WERI-Rb-1 (cell line): ENCODE results near the gene HTD2.

Experiments
- DNase-seq: peaks from one replicate; pipeline ENCODE4 v3.0.0-alpha.2; 2020
- H3K27ac ChIP-seq: fragments of 250-450 bp; sonication (Bioruptor Pico); 2 replicates; pipeline ENCODE4 v1.5.1; 2020; ENCODE audit warnings: mild to moderate bottlenecking, moderate library complexity
- H3K27me3 ChIP-seq: fragments of 250-450 bp; sonication (Bioruptor Pico); 2 replicates; pipeline ENCODE4 v1.5.1; 2021; ENCODE audit warnings: mild to moderate bottlenecking, low read depth, moderate library complexity; ENCODE audit not compliant: insufficient read depth, severe bottlenecking
- H3K36me3 ChIP-seq: fragments of 250-450 bp; sonication (Bioruptor Pico); 2 replicates; pipeline ENCODE4 v1.5.1; 2020; ENCODE audit warnings: mild to moderate bottlenecking, moderate library complexity
- H3K4me3 ChIP-seq: 2 replicates; pipeline ENCODE4 v1.5.1; 2011; ENCODE audit warnings: low read depth, mild to moderate bottlenecking, control low read depth, low read length
- H3K9me3 ChIP-seq: fragments of 250-450 bp; sonication (Bioruptor Pico); 2 replicates; pipeline ENCODE4 v1.5.1; 2021; ENCODE audit warnings: mild to moderate bottlenecking, moderate library complexity; ENCODE audit not compliant: severe bottlenecking
- TF ChIP-seq, protein P1 (sequence below): IDR thresholded peaks from 2 replicates; pipeline ENCODE4 v1.5.1; 2011; ENCODE audit warnings: low read depth, mild to moderate bottlenecking, control low read depth, inconsistent platforms, low read length

HTD2 gene

DNA sequence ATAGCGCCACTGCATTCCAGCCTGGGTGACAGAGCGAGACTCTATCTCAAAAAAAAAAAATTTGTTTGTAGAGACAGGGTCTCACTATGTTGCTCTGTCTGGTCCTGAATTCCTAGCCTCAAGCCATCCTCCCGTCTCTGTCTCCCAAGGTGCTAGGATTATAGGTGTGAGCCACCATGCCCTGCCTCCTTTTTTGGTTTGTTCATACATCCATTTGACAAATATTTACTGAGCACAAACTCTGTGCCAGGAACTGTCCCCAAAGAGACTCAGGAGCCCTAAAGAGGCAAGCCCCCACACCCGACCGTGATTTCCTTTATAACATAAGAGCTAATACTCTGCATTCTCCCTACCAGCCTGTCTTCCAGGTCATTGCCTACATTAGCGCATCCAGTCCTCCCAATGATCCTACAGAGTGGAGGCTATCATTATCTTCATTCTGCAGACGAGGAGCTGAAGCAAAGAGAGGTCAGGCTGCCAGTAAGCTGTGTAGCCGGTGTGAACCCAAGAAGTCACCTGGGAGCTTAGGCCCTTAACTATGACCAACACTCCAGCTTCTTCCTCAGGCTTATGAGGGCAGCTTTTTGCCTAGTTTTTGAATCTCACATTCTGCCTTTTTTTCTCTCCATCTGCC is 20.1 kb downstream of the HTD2 start:
- no peak for DNase-seq
- Histone ChIP-seq H3K36me3 (no peaks in the 10 kb centered on the region), H3K9me3 (no peaks in the 10 kb centered on the region), H3K27me3 (no peaks in the 10 kb centered on the region), H3K4me3 (no peak overlapping the region), H3K27ac (no peak overlapping the region)
- TF ChIP-seq, protein P1, sequence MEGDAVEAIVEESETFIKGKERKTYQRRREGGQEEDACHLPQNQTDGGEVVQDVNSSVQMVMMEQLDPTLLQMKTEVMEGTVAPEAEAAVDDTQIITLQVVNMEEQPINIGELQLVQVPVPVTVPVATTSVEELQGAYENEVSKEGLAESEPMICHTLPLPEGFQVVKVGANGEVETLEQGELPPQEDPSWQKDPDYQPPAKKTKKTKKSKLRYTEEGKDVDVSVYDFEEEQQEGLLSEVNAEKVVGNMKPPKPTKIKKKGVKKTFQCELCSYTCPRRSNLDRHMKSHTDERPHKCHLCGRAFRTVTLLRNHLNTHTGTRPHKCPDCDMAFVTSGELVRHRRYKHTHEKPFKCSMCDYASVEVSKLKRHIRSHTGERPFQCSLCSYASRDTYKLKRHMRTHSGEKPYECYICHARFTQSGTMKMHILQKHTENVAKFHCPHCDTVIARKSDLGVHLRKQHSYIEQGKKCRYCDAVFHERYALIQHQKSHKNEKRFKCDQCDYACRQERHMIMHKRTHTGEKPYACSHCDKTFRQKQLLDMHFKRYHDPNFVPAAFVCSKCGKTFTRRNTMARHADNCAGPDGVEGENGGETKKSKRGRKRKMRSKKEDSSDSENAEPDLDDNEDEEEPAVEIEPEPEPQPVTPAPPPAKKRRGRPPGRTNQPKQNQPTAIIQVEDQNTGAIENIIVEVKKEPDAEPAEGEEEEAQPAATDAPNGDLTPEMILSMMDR: no peak

DNA sequence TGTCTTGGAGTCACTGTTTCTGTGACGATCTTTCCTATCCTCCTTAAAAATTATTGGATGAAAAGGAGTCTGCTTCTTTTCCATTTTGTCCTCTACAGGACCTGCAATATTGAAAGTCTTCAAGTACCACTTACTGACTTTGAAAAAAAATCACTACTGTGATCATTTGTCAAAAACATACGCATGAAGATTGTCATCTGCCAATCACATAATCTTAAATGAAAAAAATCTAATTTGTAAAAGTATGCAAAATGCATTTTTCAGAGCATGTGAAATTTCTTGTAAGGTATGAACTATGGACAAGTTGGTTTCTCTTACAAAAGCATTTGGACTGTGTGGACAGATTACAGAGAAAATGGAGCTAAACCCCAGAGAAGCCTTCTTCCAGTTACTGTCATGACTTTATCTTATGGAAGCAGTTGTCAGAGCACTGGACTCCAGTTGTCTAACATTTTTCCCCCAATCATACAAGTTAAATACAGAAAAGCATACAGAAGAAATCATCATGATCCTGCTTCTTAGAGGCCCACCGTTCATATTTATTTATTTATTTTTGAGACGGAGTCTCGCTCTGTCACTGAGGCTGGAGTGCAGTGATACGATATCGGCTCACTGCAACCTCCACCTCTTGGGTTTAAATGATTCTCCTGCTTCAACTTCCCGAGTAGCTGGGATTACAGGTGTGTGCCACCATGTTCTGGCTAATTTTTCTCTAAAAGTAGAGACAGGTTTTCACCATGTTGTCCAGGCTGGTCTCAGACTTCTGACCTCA is 23.0 kb downstream of the HTD2 start:
- Histone ChIP-seq H3K4me3 (no peak overlapping the region), H3K36me3 (no peaks in the 10 kb centered on the region), H3K27me3 (no peaks in the 10 kb centered on the region), H3K27ac (no peak overlapping the region), H3K9me3 (no peaks in the 10 kb centered on the region)
- DNase-seq: no peak
- TF ChIP-seq, protein P1: no peak

DNA sequence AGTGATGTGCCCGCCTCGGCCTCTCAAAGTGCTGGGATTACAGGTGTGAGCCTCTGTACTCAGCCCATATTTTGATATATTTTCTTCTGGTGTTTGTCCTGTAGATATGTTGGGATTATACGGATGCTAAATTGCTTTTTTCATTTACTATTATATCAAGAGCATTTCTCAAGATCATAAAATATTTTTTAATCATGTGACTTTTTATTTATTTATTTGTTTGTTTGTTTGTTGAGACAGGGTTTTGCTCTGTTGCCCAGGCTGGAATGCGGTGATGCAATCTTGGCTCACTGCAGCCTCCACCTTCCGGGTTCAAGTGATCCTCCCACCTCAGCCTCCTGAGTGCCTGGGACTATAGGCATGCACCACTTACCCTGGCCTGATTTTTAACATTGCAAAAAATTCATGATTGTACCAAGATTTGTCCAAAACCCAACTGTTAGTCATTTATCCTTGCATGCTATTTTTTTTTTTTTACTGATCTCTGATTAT is 23.6 kb downstream of the HTD2 start:
- Histone ChIP-seq H3K36me3 (no peaks in the 10 kb centered on the region), H3K27me3 (no peaks in the 10 kb centered on the region), H3K9me3 (no peaks in the 10 kb centered on the region), H3K27ac (no peak overlapping the region), H3K4me3 (no peak overlapping the region)
- TF ChIP-seq, protein P1: no peak
- no peak for DNase-seq

DNA sequence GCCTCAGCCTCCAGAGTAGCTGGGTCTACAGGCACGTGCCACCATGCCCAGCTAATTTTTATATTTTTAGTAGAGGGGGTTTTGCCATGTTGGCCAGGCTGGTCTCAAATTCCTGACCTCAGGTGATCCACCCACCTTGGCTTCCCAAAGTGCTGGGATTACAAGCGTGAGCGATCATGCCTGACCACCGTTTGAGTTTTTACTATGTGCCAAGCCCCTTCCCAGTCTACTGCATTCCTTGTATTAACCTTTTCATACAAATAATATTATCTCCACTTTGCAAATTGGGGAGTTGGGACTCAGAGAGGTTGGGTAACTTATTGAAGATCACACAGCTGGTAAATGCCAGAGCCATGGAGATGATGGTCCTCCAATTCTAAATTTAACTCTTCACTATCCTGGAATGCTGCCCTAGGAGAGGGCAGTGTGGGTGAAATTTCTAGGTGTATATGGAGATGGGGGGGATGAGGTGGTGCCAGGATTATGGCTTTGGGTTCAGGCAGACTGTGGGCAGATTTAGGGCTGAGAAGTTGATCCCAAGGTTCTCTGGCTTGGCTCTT is 25.4 kb downstream of the HTD2 start:
- no peak for DNase-seq
- H3K36me3 ChIP-seq: no peaks in the 10 kb centered on the region
- TF ChIP-seq, protein P1: no peak
- no peak overlapping the region for H3K27ac ChIP-seq
- H3K4me3 ChIP-seq: no peak overlapping the region
- H3K27me3 ChIP-seq: no peaks in the 10 kb centered on the region
- no peaks in the 10 kb centered on the region for H3K9me3 ChIP-seq

DNA sequence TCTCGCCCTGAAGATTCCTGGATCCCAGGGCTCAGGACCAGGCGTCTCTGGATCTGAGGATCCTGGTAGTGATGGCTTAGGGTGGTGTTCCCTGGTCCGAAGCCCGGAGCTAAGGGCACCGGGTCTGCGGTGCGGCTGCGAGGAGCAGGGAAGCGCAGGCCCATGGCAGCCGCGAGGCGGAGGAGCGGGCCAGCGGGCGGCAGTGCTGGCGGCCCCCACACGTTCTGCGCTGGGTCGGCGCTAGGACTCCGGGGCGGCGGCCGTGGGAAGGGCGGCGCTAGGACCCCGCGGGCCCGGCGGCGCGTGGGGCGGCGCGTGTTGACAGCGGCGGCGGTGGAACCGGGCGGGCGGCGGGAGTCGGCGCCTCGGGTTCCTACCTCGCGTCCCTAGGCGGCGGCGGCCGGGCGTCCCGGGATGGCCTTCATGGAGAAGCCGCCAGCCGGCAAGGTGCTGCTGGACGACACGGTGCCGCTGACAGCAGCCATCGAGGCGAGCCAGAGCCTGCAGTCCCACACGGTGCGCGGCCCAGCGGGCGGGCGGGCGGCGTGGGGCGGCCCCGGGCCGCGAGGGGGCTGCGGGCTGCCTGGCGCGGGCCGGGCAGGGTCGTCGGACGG is 26.4 kb downstream of the HTD2 start, which contains the start of gene PXK:
Gene PXK (plus strand): TSS at position 318 of the 614 bp plus-strand sequence. CDS start 97 bp downstream, at position 415.
- Histone ChIP-seq H3K27me3 (no peaks in the 10 kb centered on the region), H3K36me3 (no peaks in the 10 kb centered on the region), H3K4me3 (peak within 1 kb of the TSS; percentile 79), H3K27ac (peak within 1 kb of the TSS; percentile 48), H3K9me3 (no peaks in the 10 kb centered on the region)
- TF ChIP-seq, protein P1: peak; percentile 37; the same call in 1 of the 2 replicates
- peak; percentile 79 for DNase-seq
